Adrenal gland (tissue), 12 donors: ENCODE data around the gene GNAO1. TPM values are rescaled to one million over a fixed set of nuclear protein-coding genes. Genes with fewer than 3 reads are reported as not detected.

Source experiments
- DNase-seq, 7 donors: peaks; one replicate each; pipeline ENCODE4 v3.0.0-alpha.2; 2019 to 2020
- H3K27ac ChIP-seq, 5 donors: fragments of 200-600 bp; sonication (generic) in 4 of 5; 1 replicate in 3 of 5; 2 replicates in 2 of 5; pipeline versions ENCODE4 v1.5.1 to v1.8.0; 2016 to 2020; ENCODE audit warnings: mild to moderate bottlenecking in 1 of 5
- H3K27me3 ChIP-seq: fragments of 200-600 bp; 2 replicates; pipeline ENCODE4 v1.8.0; 2021
- H3K36me3 ChIP-seq, 2 donors: fragments of 200-600 bp; replicated peaks in 1 of 2; 1 replicate in 1 of 2; 2 replicates in 1 of 2; pipeline versions ENCODE4 v1.5.1 to v1.8.0; 2018 to 2022
- H3K4me1 ChIP-seq, 2 donors: fragments of 200-600 bp; replicated peaks in 1 of 2; 1 replicate in 1 of 2; 2 replicates in 1 of 2; pipeline versions ENCODE4 v1.5.1 to v1.8.0; 2018 to 2021
- H3K4me3 ChIP-seq, 4 donors: fragments of 200-600 bp; sonication (generic) in 3 of 4; one replicate each; pipeline ENCODE4 v1.5.1; 2016 to 2018
- H3K9me3 ChIP-seq, 3 donors: fragments of 200-600 bp; sonication (generic) in 1 of 3; replicated peaks in 1 of 3; 1 replicate in 2 of 3; 2 replicates in 1 of 3; pipeline versions ENCODE4 v1.5.1 to v1.8.0; 2016 to 2021
- CTCF ChIP-seq, 6 experiments: fragments of 450-650 bp in 4 of 6; fragments of 200-600 bp in 2 of 6; sonication (generic) in 1 of 6; IDR thresholded peaks; 1 replicate in 5 of 6; 2 replicates in 1 of 6; pipeline versions ENCODE4 v1.5.1 to v1.8.0; 2016 to 2021; ENCODE audit warnings: antibody characterized with exemption in 6 of 6, mild to moderate bottlenecking in 2 of 6, moderate library complexity in 1 of 6
- POLR2A ChIP-seq, 2 donors: fragments of 450-650 bp; IDR thresholded peaks; one replicate each; pipeline ENCODE4 v1.6.1; 2017; ENCODE audit warnings: antibody characterized with exemption in 2 of 2, mild to moderate bottlenecking in 2 of 2, moderate library complexity in 1 of 2
- WGBS, 4 donors: extraction: QIAGEN DNeasy Blood & Tissue Kit in 2 of 4; methylation state at CpG; one replicate each; pipeline versions ENCODE4 v1.1.5 to v1.1.7; 2013 to 2017; 5-methylcytosine and 5-hydroxymethylcytosine counted together
- intact Hi-C, 2 donors: fragments of 100-400 bp; cut with DNase I; formaldehyde crosslinking; loops; one replicate each; pipeline versions ENCODE4 v1.14.1 to v1.15.0; 2022 to 2023
- polyA plus RNA-seq, 3 donors: library from polyadenylated mRNA; stranded (reverse); fragments of 200-250 nt in 2 of 3; fragments of 350-450 nt in 1 of 3; fragmentation: Illumina TruSeq in 1 of 3; extraction: RNeasy Lipid Tissue Mini Kit (QIAGEN cat#74804) in 1 of 3; gene quantifications; one replicate each; pipeline ENCODE4 v1.2.3, GENCODE V29; 2013 to 2014
- total RNA-seq, 9 donors: library from RNA; depleted of rRNA in 4 of 9; stranded (reverse); fragments of >200 nt in 4 of 9; fragments of 120-200 nt in 1 of 9; fragmentation: NEBNext Ultra II Directional in 1 of 9; extraction: Animal tissue kit (Norgen Biotek cat#: 25700) in 1 of 9; gene quantifications; one replicate each; pipeline versions ENCODE4 v1.1.0 to v1.2.4, GENCODE V29; 2013 to 2023
- donor health status: healthy with polysubstance abuse.
- donor health status: Bipolar disorder and iron deficiency.
- donor health status: DM: yes; HTN: yes; CAD: no.
- donor health status: DM: no; HTN: no; CAD: no.
- donor health status: DM: no; HTN: no; CAD: no.
- donor health status: DM: yes; HTN: yes; CAD: no.

GNAO1 gene
- total and polyA plus RNA-seq, 12 donors, result 1.8 to 36.6 (median 5.9) TPM

GRCh38 chr16:56327071-56327928, 136.0 kb downstream of the GNAO1 start:
- Histone ChIP-seq H3K36me3 (no peaks in the 10 kb centered on the region), H3K9me3 (no peaks in the 10 kb centered on the region), H3K4me3 (no peak overlapping the region), H3K27ac (no peak overlapping the region), H3K27me3 (no peaks in the 10 kb centered on the region), H3K4me1 (no peaks in the 10 kb centered on the region)
- WGBS, 4 donors, result 85 to 90% (median 88%) methylated on average over 9 to 18 of the region's 18 CpGs
- TF ChIP-seq POLR2A (IDR thresholded peaks at IDR 0.05), result no peak
- TF ChIP-seq CTCF (IDR thresholded peaks at IDR 0.05), result no peak
- intact Hi-C loops, result no loop called here
- DNase-seq, result no peak

GRCh38 chr16:56327929-56328258, 136.6 kb downstream of the GNAO1 start:
- no peaks in the 10 kb centered on the region for H3K4me1 ChIP-seq
- H3K9me3 ChIP-seq, result no peaks in the 10 kb centered on the region
- 85 to 100% (median 89%) methylated on average over 6 of the region's 6 CpGs for WGBS, 4 donors
- no peaks in the 10 kb centered on the region for H3K36me3 ChIP-seq
- TF ChIP-seq CTCF (IDR thresholded peaks at IDR 0.05) (no peak), POLR2A (IDR thresholded peaks at IDR 0.05) (no peak)
- H3K27ac ChIP-seq, result no peak overlapping the region
- intact Hi-C loops, result no loop called here
- H3K4me3 ChIP-seq, result no peak overlapping the region
- no peak for DNase-seq
- no peaks in the 10 kb centered on the region for H3K27me3 ChIP-seq

GRCh38 chr16:56328276-56329022, 137.2 kb downstream of the GNAO1 start:
- DNase-seq, result no peak
- no peaks in the 10 kb centered on the region for H3K4me1 ChIP-seq
- no peaks in the 10 kb centered on the region for H3K9me3 ChIP-seq
- H3K4me3 ChIP-seq, result no peak overlapping the region
- 92 to 95% (median 94%) methylated on average over 13 to 22 of the region's 22 CpGs for WGBS, 4 donors
- no peak overlapping the region for H3K27ac ChIP-seq
- no peaks in the 10 kb centered on the region for H3K27me3 ChIP-seq
- H3K36me3 ChIP-seq, result no peaks in the 10 kb centered on the region
- intact Hi-C loops, result no loop called here
- TF ChIP-seq CTCF (IDR thresholded peaks at IDR 0.05), result no peak
- TF ChIP-seq POLR2A (IDR thresholded peaks at IDR 0.05), result no peak

- H3K36me3 ChIP-seq, result no peaks in the 10 kb centered on the region
- WGBS, 4 donors, result 88 to 100% (median 93%) methylated on average over 1 to 9 of the region's 9 CpGs; no CpG with 5 or more reads in 1 of the 4 donors
Measured at GRCh38 chr16:56329887-56330286, 138.6 kb downstream of the GNAO1 start.

More at GRCh38 chr16:56329887-56330286, 138.6 kb downstream of the GNAO1 start:
- Histone ChIP-seq H3K27me3 (no peaks in the 10 kb centered on the region), H3K4me3 (no peak overlapping the region), H3K4me1 (no peaks in the 10 kb centered on the region), H3K27ac (no peak overlapping the region), H3K9me3 (no peaks in the 10 kb centered on the region)
- TF ChIP-seq POLR2A (IDR thresholded peaks at IDR 0.05) (no peak), CTCF (IDR thresholded peaks at IDR 0.05) (no peak)
- intact Hi-C loops, result no loop called here
- no peak for DNase-seq
